Measurements from ENCODE around the gene CALHM3. TPM values are rescaled to one million over a fixed set of nuclear protein-coding genes. Genes with fewer than 3 reads are reported as not detected.
A peak's percentile ranks its signal among the peaks of the same experiment; 100 is the strongest.

CALHM3 gene
- total and polyA plus RNA-seq, 2 of the 13 experiments (the other 11 are each of a cell fraction or from before 2014, with no cell fraction given) = not detected

- Histone ChIP-seq H3K9ac (ENCODE audit: insufficient read depth, low read depth, low read length) (no peak overlapping the region), H3K79me2 (ENCODE audit: insufficient read depth, low read length) (no peaks in the 10 kb centered on the region), H3K27me3 (ENCODE audit: control insufficient read depth in 1 of 2, insufficient read depth in 2 of 2, low read length in 2 of 2) (peaks cover 0 to 37% of the 10 kb centered on the region in 2 experiments; a peak in 3 of 5 replicates), H3K4me1 (ENCODE audit: insufficient read depth, low read length) (peaks cover 47% of the 10 kb centered on the region), H3K9me3 (ENCODE audit: low read length) (no peaks in the 10 kb centered on the region), H4K20me1 (ENCODE audit: insufficient read depth, low read length) (no peaks in the 10 kb centered on the region), H3K27ac (ENCODE audit: extremely low read length, insufficient read depth, low read length) (no peak overlapping the region), H3K4me3 (replicated peaks in 1 of 3; ENCODE audit: insufficient read depth in 1 of 3, low read depth in 2 of 3, low read length in 3 of 3) (peak overlapping the region in 1 of 3 experiments; percentile 51; a peak in 1 of 6 replicates), H3K4me2 (ENCODE audit: low read depth, low read length) (peak overlapping the region; percentile 75), H2AFZ (ENCODE audit: low read length) (no peak overlapping the region), H3K36me3 (replicated peaks in 1 of 2; ENCODE audit: control insufficient read depth in 1 of 2, insufficient read depth in 2 of 2, low read length in 2 of 2) (no peaks in the 10 kb centered on the region)
- POLR2A ChIA-PET = interaction anchor here (1.5 kb wide), 1 partner anchor 30 kb away, joined by 3 read pairs; no protein-coding TSS in a partner anchor
- CTCF ChIA-PET (ENCODE audit: low intra/inter-chr PET ratio, low total read pairs) = no interaction called here
- intact Hi-C loops (cut with micrococcal nuclease; ENCODE audit: unreplicated experiment) (loop anchor here (5.0 kb wide), 1 partner anchor 65 kb away; no protein-coding TSS in a partner anchor), in situ Hi-C loops (cut with HindIII; ENCODE audit: extremely low pct_ligation_motif_present, low pct_unique_long_range_greater_than_20kb) (loop anchor here (5.0 kb wide), 1 partner anchor 65 kb away; no protein-coding TSS in a partner anchor)
- no peak for DNase-seq (ENCODE audit: low spot score)
- BruUV-seq (replicated peaks) = no TSS peak
- ATAC-seq = peak; percentile 16
- FAIRE-seq = no peak
- TF ChIP-seq SMAD9 (CRISPR knock-in tag; IDR thresholded peaks at IDR 0.05) (no peak), KIAA2018 (CRISPR knock-in tag; IDR thresholded peaks at IDR 0.05; ENCODE audit: borderline replicate concordance) (no peak), E2F2 (CRISPR knock-in tag; IDR thresholded peaks at IDR 0.05; ENCODE audit: borderline replicate concordance) (no peak), ZMYM3 (CRISPR knock-in tag; IDR thresholded peaks at IDR 0.05) (no peak), SAFB2 (CRISPR knock-in tag; IDR thresholded peaks at IDR 0.05; ENCODE audit: borderline replicate concordance, low read depth) (no peak), ZNF430 (CRISPR knock-in tag; IDR thresholded peaks at IDR 0.05) (no peak), ZNF18 (CRISPR knock-in tag; IDR thresholded peaks at IDR 0.05; ENCODE audit: insufficient replicate concordance) (no peak), RFX5 (IDR thresholded peaks at IDR 0.05; ENCODE audit: low read depth, low read length) (no peak), MTF2 (CRISPR knock-in tag; IDR thresholded peaks at IDR 0.05; ENCODE audit: borderline replicate concordance) (no peak), TEAD3 (CRISPR knock-in tag; optimal IDR thresholded peaks at IDR 0.05; ENCODE audit: borderline replicate concordance) (no peak), GLMP (CRISPR knock-in tag; IDR thresholded peaks at IDR 0.05; ENCODE audit: borderline replicate concordance) (no peak), KLF16 (CRISPR knock-in tag; IDR thresholded peaks at IDR 0.05) (no peak)
Observed at GRCh38 chr10:103512166-103512565, 33.1 kb upstream of the CALHM3 start.
